HG02852 (cell line): ENCODE measurements around the gene GPR32.
"Not testable (repeated sequence)": the region's sequence is repeated elsewhere in the genome, so short reads cannot be mapped to it uniquely, and the experiment has no call there.

Experiments used
- ATAC-seq: cut with Tn5 transposase; IDR thresholded peaks from one replicate; pipeline ENCODE4 v1.9.1; 2021; ENCODE audit warnings: mild to moderate bottlenecking, moderate library complexity; ENCODE audit not compliant: unreplicated experiment

GPR32 gene

GRCh38 chr19:50797781-50798658, 27.8 kb downstream of the GPR32 start:
- no peak for ATAC-seq

- ATAC-seq, result no peak
Observed at GRCh38 chr19:50798659-50799546, 28.6 kb downstream of the GPR32 start.

GRCh38 chr19:50799547-50799851, 29.2 kb downstream of the GPR32 start:
- no peak for ATAC-seq

- ATAC-seq, result no peak
Observed at GRCh38 chr19:50801107-50801506, 30.8 kb downstream of the GPR32 start.

- no peak for ATAC-seq
Observed at GRCh38 chr19:50803633-50804419, 33.6 kb downstream of the GPR32 start.

GRCh38 chr19:50804420-50805272, 34.4 kb downstream of the GPR32 start:
- ATAC-seq, result peak; percentile 86

- ATAC-seq, result no peak
Observed at GRCh38 chr19:50808856-50809255, 38.6 kb downstream of the GPR32 start.

- not testable (repeated sequence) for ATAC-seq
Observed at GRCh38 chr19:50811622-50812238, 41.5 kb downstream of the GPR32 start.

GRCh38 chr19:50812474-50812873, 42.2 kb downstream of the GPR32 start:
- ATAC-seq, result no peak

GRCh38 chr19:50814883-50815282, 44.6 kb downstream of the GPR32 start:
- no peak for ATAC-seq

GRCh38 chr19:50815439-50815838, 45.2 kb downstream of the GPR32 start:
- no peak for ATAC-seq

- ATAC-seq, result peak; percentile 57
Observed at GRCh38 chr19:50817941-50818858, 47.9 kb downstream of the GPR32 start.

- ATAC-seq, result no peak
Observed at GRCh38 chr19:50818859-50819472, 48.7 kb downstream of the GPR32 start.

GRCh38 chr19:50819636-50820035, 49.4 kb downstream of the GPR32 start:
- ATAC-seq, result no peak

- no peak for ATAC-seq
Observed at GRCh38 chr19:50820086-50820485, 49.8 kb downstream of the GPR32 start.

- ATAC-seq, result no peak
Observed at GRCh38 chr19:50820549-50821247, 50.4 kb downstream of the GPR32 start.

GRCh38 chr19:50821248-50821612, 51.0 kb downstream of the GPR32 start:
- ATAC-seq, result no peak
